Large intestine (tissue), 12 donors: ENCODE measurements around the gene MRO. TPM values are rescaled to one million over a fixed set of nuclear protein-coding genes. Genes with fewer than 3 reads are reported as not detected.
"Not testable (repeated sequence)": the region's sequence is repeated elsewhere in the genome, so short reads cannot be mapped to it uniquely, and the experiment has no call there.

ENCODE experiments used
- DNase-seq, 2 donors: peaks; one replicate each; pipeline versions ENCODE4 v3.0.0 to v3.0.0-alpha.2; 2013
- H3K27ac ChIP-seq: one replicate; pipeline ENCODE4 v1.5.1; 2013; ENCODE audit warnings: low read length
- H3K27me3 ChIP-seq: 2 replicates; pipeline ENCODE4 v1.6.1; 2013; ENCODE audit warnings: low read length; ENCODE audit not compliant: control insufficient read depth, insufficient read depth
- H3K36me3 ChIP-seq: 2 replicates; pipeline ENCODE4 v1.6.1; 2013; ENCODE audit warnings: low read length; ENCODE audit not compliant: control insufficient read depth, insufficient read depth
- H3K4me1 ChIP-seq: one replicate; pipeline ENCODE4 v1.6.1; 2013; ENCODE audit warnings: low read length; ENCODE audit not compliant: control insufficient read depth, insufficient read depth
- H3K4me3 ChIP-seq: one replicate; pipeline ENCODE4 v1.5.1; 2013; ENCODE audit warnings: low read length
- H3K9me3 ChIP-seq: one replicate; pipeline ENCODE4 v1.6.1; 2013; ENCODE audit warnings: mild to moderate bottlenecking, low read depth, low read length, moderate library complexity; ENCODE audit not compliant: control insufficient read depth
- WGBS: methylation state at CpG from one replicate; pipeline ENCODE4 v1.1.5; 2013; ENCODE audit warnings: low lambda C conversion rate; ENCODE audit not compliant: insufficient coverage; 5-methylcytosine and 5-hydroxymethylcytosine counted together
- long read RNA-seq, 11 donors: transcript quantifications; one replicate each; lab custom pipeline, GENCODE V29; 2026
- polyA plus RNA-seq: library from polyadenylated mRNA; unstranded; fragments of 120-200 nt; gene quantifications from one replicate; pipeline ENCODE4 v1.2.1, GENCODE V29; 2013

The MRO gene
- polyA plus RNA-seq: 14.6 TPM
- long read RNA-seq, donor 1, partial matches to known transcripts: 0 of 1 reads
- long read RNA-seq, donor 1, other reads (novel, unspliced or antisense): 0 of 1 reads
- long read RNA-seq, donor 2: 0 reads
- long read RNA-seq, donor 3: 0 reads
- long read RNA-seq, donor 4: 0 reads
- long read RNA-seq, donor 5: 0 reads
- long read RNA-seq, donor 6: 0 reads
- long read RNA-seq, donor 7: 0 reads
- long read RNA-seq, donor 8, full-length matches to known transcripts: 1 of 6 reads
- long read RNA-seq, donor 8, partial matches to known transcripts: 5 of 6 reads
- long read RNA-seq, donor 8, other reads (novel, unspliced or antisense): 0 of 6 reads
- long read RNA-seq, donor 9, partial matches to known transcripts: 8 of 8 reads
- long read RNA-seq, donor 9, other reads (novel, unspliced or antisense): 0 of 8 reads
- long read RNA-seq, donor 10, partial matches to known transcripts: 6 of 6 reads
- long read RNA-seq, donor 10, other reads (novel, unspliced or antisense): 0 of 6 reads
- long read RNA-seq, donor 11: 0 reads

GRCh38 chr18:50819728-50820378 is at the start of gene MRO:
Gene MRO, minus strand, starts transcription at chr18:50820016. Its CDS starts 10,616 bp downstream, at chr18:50809400.
- Histone ChIP-seq H3K4me1 (peaks cover 22% of the 10 kb centered on the region), H3K4me3 (peak within 1 kb of the TSS; percentile 42), H3K27me3 (no peaks in the 10 kb centered on the region), H3K9me3 (no peaks in the 10 kb centered on the region), H3K27ac (peak within 1 kb of the TSS; percentile 45), H3K36me3 (no peaks in the 10 kb centered on the region)
- DNase-seq: peak; percentile 77 to 83
- WGBS: 20% methylated on average over 5 of the region's 24 CpGs

- DNase-seq: no peak
- no peak overlapping the region for H3K4me3 ChIP-seq
- H3K9me3 ChIP-seq: no peaks in the 10 kb centered on the region
- H3K4me1 ChIP-seq: peaks cover 6% of the 10 kb centered on the region
- H3K36me3 ChIP-seq: no peaks in the 10 kb centered on the region
- H3K27ac ChIP-seq: no peak overlapping the region
- H3K27me3 ChIP-seq: no peaks in the 10 kb centered on the region
- WGBS: 100% methylated on average over 2 of the region's 4 CpGs
Observed at GRCh38 chr18:50869150-50869549, 49.3 kb upstream of the MRO start.

GRCh38 chr18:50866765-50867164 is 46.9 kb upstream of the MRO start:
- Histone ChIP-seq H3K27me3 (no peaks in the 10 kb centered on the region), H3K36me3 (no peaks in the 10 kb centered on the region), H3K9me3 (no peaks in the 10 kb centered on the region), H3K27ac (no peak overlapping the region), H3K4me3 (no peak overlapping the region), H3K4me1 (peaks cover 10% of the 10 kb centered on the region)
- DNase-seq: peak in 1 of 2 donors; percentile 32

GRCh38 chr18:50863840-50864375 is 44.1 kb upstream of the MRO start:
- DNase-seq: peak; percentile 29 to 71
- 16% methylated on average over 2 of the region's 4 CpGs for whole genome bisulfite sequencing

GRCh38 chr18:50862401-50862800 is 42.6 kb upstream of the MRO start:
- no peak for DNase-seq
- no peak overlapping the region for H3K4me3 ChIP-seq
- H3K27me3 ChIP-seq: no peaks in the 10 kb centered on the region
- no peaks in the 10 kb centered on the region for H3K36me3 ChIP-seq
- H3K4me1 ChIP-seq: peaks cover 20% of the 10 kb centered on the region
- WGBS: no CpG with 5 or more reads among the region's 2 CpGs
- H3K9me3 ChIP-seq: no peaks in the 10 kb centered on the region
- H3K27ac ChIP-seq: no peak overlapping the region

More at GRCh38 chr18:50863840-50864375, 44.1 kb upstream of the MRO start:
- Histone ChIP-seq H3K36me3 (no peaks in the 10 kb centered on the region), H3K9me3 (no peaks in the 10 kb centered on the region), H3K27me3 (no peaks in the 10 kb centered on the region), H3K4me1 (peaks cover 20% of the 10 kb centered on the region), H3K27ac (peak overlapping the region; percentile 50), H3K4me3 (no peak overlapping the region)

GRCh38 chr18:50861617-50862016 is 41.8 kb upstream of the MRO start:
- no peak overlapping the region for H3K4me3 ChIP-seq
- DNase-seq: no peak
- H3K27me3 ChIP-seq: no peaks in the 10 kb centered on the region
- no peaks in the 10 kb centered on the region for H3K36me3 ChIP-seq
- H3K4me1 ChIP-seq: peaks cover 20% of the 10 kb centered on the region
- no peaks in the 10 kb centered on the region for H3K9me3 ChIP-seq
- no CpG with 5 or more reads among the region's 1 CpG for WGBS
- H3K27ac ChIP-seq: no peak overlapping the region

- Histone ChIP-seq H3K27ac (no peak overlapping the region), H3K36me3 (no peaks in the 10 kb centered on the region), H3K4me1 (peaks cover 22% of the 10 kb centered on the region), H3K27me3 (no peaks in the 10 kb centered on the region), H3K9me3 (no peaks in the 10 kb centered on the region), H3K4me3 (no peak overlapping the region)
- peak in 1 of 2 donors; percentile 65 for DNase-seq
Observed at GRCh38 chr18:50859793-50860555, 40.2 kb upstream of the MRO start.

GRCh38 chr18:50857694-50858093 is 37.9 kb upstream of the MRO start:
- no peak overlapping the region for H3K27ac ChIP-seq
- H3K4me1 ChIP-seq: peaks cover 29% of the 10 kb centered on the region
- H3K36me3 ChIP-seq: no peaks in the 10 kb centered on the region
- WGBS: 92% methylated on average over 2 of the region's 3 CpGs
- no peaks in the 10 kb centered on the region for H3K27me3 ChIP-seq
- no peak overlapping the region for H3K4me3 ChIP-seq
- no peak for DNase-seq
- H3K9me3 ChIP-seq: no peaks in the 10 kb centered on the region

GRCh38 chr18:50857166-50857565 is 37.4 kb upstream of the MRO start:
- WGBS: 14% methylated on average over 1 of the region's 5 CpGs
- H3K4me3 ChIP-seq: not testable (repeated sequence)

More at GRCh38 chr18:50857166-50857565, 37.4 kb upstream of the MRO start:
- not testable (repeated sequence) for H3K27ac ChIP-seq, H3K9me3 ChIP-seq, H3K36me3 ChIP-seq, H3K27me3 ChIP-seq, DNase-seq
- peaks cover 31% of the 10 kb centered on the region for H3K4me1 ChIP-seq
